Thoracic aorta (tissue), 2 donors: Measurements from ENCODE around the gene KCNIP1. TPM values are rescaled to one million over a fixed set of nuclear protein-coding genes. Genes with fewer than 3 reads are reported as not detected.

Source experiments
- ATAC-seq: fragments of 150-250 bp; one replicate; pipeline ENCODE4 v1.8.0; 2017; ENCODE audit warnings: low read depth; ENCODE audit not compliant: insufficient number of reproducible peaks, low FRiP score
- DNase-seq: peaks from one replicate; pipeline ENCODE4 v3.0.0-alpha.2; 2020; ENCODE audit warnings: low spot score
- H3K27ac ChIP-seq, 2 donors: fragments of 200-600 bp; sonication (generic); 1 replicate in 1 of 2; 2 replicates in 1 of 2; pipeline ENCODE4 v1.5.1; 2016; ENCODE audit warnings: mild to moderate bottlenecking in 2 of 2, moderate library complexity in 2 of 2
- H3K27me3 ChIP-seq: fragments of 200-600 bp; sonication (generic); replicated peaks from 2 replicates; pipeline ENCODE4 v1.6.0; 2016; ENCODE audit warnings: mild to moderate bottlenecking; ENCODE audit not compliant: insufficient read depth
- H3K36me3 ChIP-seq: fragments of 200-600 bp; sonication (generic); one replicate; pipeline ENCODE4 v1.5.1; 2016
- H3K4me1 ChIP-seq, 2 donors: fragments of 200-600 bp; sonication (generic); 1 replicate in 1 of 2; 2 replicates in 1 of 2; pipeline versions ENCODE4 v1.5.1 to v1.6.0; 2016; ENCODE audit warnings: low read depth in 2 of 2, mild to moderate bottlenecking in 1 of 2; ENCODE audit not compliant: control insufficient read depth in 1 of 2
- H3K4me3 ChIP-seq: fragments of 200-600 bp; sonication (generic); 2 replicates; pipeline ENCODE4 v1.5.1; 2016; ENCODE audit warnings: mild to moderate bottlenecking
- H3K9me3 ChIP-seq: fragments of 200-600 bp; sonication (generic); 2 replicates; pipeline ENCODE4 v1.5.1; 2016
- CTCF ChIP-seq: fragments of 200-600 bp; sonication (generic); IDR thresholded peaks from one replicate; pipeline ENCODE4 v1.5.1; 2019; ENCODE audit warnings: antibody characterized with exemption
- total RNA-seq, 2 donors: library from RNA; depleted of rRNA; stranded (reverse); fragments of >200 nt; gene quantifications; one replicate each; pipeline versions ENCODE4 v1.1.0 to v1.2.3, GENCODE V29; 2016

KCNIP1 gene
- total RNA-seq, 2 donors from 2014 or later: not detected

GRCh38 chr5:170628691-170629565, 125.1 kb downstream of the KCNIP1 start:
- no peaks in the 10 kb centered on the region for H3K9me3 ChIP-seq
- no peak for TF ChIP-seq CTCF
- peaks cover 19 to 26% of the 10 kb centered on the region in 2 donors for H3K4me1 ChIP-seq
- no peak for ATAC-seq
- no peaks in the 10 kb centered on the region for H3K27me3 ChIP-seq
- H3K4me3 ChIP-seq: no peak overlapping the region
- no peak overlapping the region for H3K27ac ChIP-seq
- no peak for DNase-seq
- no peaks in the 10 kb centered on the region for H3K36me3 ChIP-seq

GRCh38 chr5:170629566-170630175, 125.9 kb downstream of the KCNIP1 start:
- Histone ChIP-seq H3K36me3 (no peaks in the 10 kb centered on the region), H3K4me3 (no peak overlapping the region), H3K27ac (no peak overlapping the region), H3K9me3 (no peaks in the 10 kb centered on the region), H3K4me1 (peaks cover 21 to 33% of the 10 kb centered on the region in 2 donors), H3K27me3 (no peaks in the 10 kb centered on the region)
- DNase-seq: no peak
- TF ChIP-seq CTCF: no peak
- no peak for ATAC-seq

- ATAC-seq (no peak), DNase-seq (no peak)
- Histone ChIP-seq H3K27ac (no peak overlapping the region), H3K9me3 (no peaks in the 10 kb centered on the region), H3K27me3 (no peaks in the 10 kb centered on the region), H3K36me3 (no peaks in the 10 kb centered on the region), H3K4me1 (peaks cover 21 to 34% of the 10 kb centered on the region in 2 donors), H3K4me3 (no peak overlapping the region)
- TF ChIP-seq CTCF: no peak
Measured at GRCh38 chr5:170630226-170630625, 126.4 kb downstream of the KCNIP1 start.

GRCh38 chr5:170630711-170631141, 126.9 kb downstream of the KCNIP1 start:
- no peaks in the 10 kb centered on the region for H3K9me3 ChIP-seq
- H3K27me3 ChIP-seq: no peaks in the 10 kb centered on the region
- no peak overlapping the region for H3K4me3 ChIP-seq
- H3K36me3 ChIP-seq: no peaks in the 10 kb centered on the region
- no peak for DNase-seq
- no peak for ATAC-seq
- TF ChIP-seq CTCF: no peak
- H3K4me1 ChIP-seq: peaks cover 21 to 34% of the 10 kb centered on the region in 2 donors
- no peak overlapping the region for H3K27ac ChIP-seq

GRCh38 chr5:170631466-170632195, 127.8 kb downstream of the KCNIP1 start:
- Histone ChIP-seq H3K4me1 (peaks cover 21 to 34% of the 10 kb centered on the region in 2 donors), H3K4me3 (no peak overlapping the region), H3K27me3 (no peaks in the 10 kb centered on the region), H3K36me3 (no peaks in the 10 kb centered on the region), H3K27ac (peak overlapping the region; percentile 41 to 55), H3K9me3 (no peaks in the 10 kb centered on the region)
- TF ChIP-seq CTCF: no peak
- DNase-seq: no peak
- ATAC-seq: no peak
